Neural cell (in vitro differentiated cells): ENCODE results near the gene MTTP.

Experiments used
- EZH2 ChIP-seq: fragments of 200-600, 300-800 bp; shearing (Covaris generic), sonication (generic); IDR thresholded peaks from 2 replicates; pipeline ENCODE4 v1.6.1; 2014; ENCODE audit warnings: antibody characterized with exemption, low read length, borderline replicate concordance, mild to moderate bottlenecking; ENCODE audit not compliant: insufficient read depth, poor library complexity, severe bottlenecking
- RAD21 ChIP-seq: fragments of 450-650 bp; conservative IDR thresholded peaks from 2 replicates; pipeline ENCODE4 v1.6.1; 2014; ENCODE audit warnings: antibody characterized with exemption, mild to moderate bottlenecking, moderate library complexity
- TF ChIP-seq, protein P1 (sequence below): fragments of 450-650 bp; IDR thresholded peaks from 2 replicates; pipeline ENCODE4 v1.5.1; 2014; ENCODE audit warnings: antibody characterized with exemption, mild to moderate bottlenecking, moderate library complexity; ENCODE audit not compliant: poor library complexity, severe bottlenecking
- TF ChIP-seq, protein P2 (sequence below): IDR thresholded peaks from 2 replicates; pipeline ENCODE4 v1.6.1; 2012; ENCODE audit warnings: borderline replicate concordance

DNA sequence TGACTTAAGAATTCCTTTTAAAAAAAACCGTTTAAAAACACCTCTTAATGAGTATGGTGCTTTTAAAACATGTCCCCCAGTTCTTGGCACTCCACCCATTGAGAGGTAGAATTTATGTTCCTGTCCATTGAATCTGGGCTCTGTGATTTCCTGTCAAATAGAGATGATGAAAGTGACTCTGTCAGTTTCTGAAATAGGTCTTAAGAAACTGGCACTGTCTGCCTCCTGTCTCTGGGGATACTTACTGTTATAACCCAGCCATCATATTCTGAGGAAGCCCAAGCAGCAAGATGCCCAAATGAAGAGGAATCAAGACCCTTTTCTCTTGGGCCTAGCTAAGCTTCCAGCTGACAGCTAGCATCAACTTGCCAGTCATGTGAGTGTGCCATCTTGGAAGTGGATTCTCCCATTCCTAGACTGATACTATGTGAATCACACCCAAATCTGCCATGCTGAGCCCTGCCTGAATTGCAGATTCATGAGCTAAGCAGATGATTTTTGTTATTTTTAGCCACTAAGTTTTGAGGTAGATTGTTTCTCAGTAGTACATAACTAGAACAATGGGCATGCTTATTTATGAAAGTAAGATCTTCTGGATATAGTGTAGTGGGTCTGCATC, 60.2 kb downstream of the MTTP start:
- TF ChIP-seq, protein P1, sequence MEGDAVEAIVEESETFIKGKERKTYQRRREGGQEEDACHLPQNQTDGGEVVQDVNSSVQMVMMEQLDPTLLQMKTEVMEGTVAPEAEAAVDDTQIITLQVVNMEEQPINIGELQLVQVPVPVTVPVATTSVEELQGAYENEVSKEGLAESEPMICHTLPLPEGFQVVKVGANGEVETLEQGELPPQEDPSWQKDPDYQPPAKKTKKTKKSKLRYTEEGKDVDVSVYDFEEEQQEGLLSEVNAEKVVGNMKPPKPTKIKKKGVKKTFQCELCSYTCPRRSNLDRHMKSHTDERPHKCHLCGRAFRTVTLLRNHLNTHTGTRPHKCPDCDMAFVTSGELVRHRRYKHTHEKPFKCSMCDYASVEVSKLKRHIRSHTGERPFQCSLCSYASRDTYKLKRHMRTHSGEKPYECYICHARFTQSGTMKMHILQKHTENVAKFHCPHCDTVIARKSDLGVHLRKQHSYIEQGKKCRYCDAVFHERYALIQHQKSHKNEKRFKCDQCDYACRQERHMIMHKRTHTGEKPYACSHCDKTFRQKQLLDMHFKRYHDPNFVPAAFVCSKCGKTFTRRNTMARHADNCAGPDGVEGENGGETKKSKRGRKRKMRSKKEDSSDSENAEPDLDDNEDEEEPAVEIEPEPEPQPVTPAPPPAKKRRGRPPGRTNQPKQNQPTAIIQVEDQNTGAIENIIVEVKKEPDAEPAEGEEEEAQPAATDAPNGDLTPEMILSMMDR = no peak
- TF ChIP-seq EZH2 = no peak
- TF ChIP-seq, protein P2, sequence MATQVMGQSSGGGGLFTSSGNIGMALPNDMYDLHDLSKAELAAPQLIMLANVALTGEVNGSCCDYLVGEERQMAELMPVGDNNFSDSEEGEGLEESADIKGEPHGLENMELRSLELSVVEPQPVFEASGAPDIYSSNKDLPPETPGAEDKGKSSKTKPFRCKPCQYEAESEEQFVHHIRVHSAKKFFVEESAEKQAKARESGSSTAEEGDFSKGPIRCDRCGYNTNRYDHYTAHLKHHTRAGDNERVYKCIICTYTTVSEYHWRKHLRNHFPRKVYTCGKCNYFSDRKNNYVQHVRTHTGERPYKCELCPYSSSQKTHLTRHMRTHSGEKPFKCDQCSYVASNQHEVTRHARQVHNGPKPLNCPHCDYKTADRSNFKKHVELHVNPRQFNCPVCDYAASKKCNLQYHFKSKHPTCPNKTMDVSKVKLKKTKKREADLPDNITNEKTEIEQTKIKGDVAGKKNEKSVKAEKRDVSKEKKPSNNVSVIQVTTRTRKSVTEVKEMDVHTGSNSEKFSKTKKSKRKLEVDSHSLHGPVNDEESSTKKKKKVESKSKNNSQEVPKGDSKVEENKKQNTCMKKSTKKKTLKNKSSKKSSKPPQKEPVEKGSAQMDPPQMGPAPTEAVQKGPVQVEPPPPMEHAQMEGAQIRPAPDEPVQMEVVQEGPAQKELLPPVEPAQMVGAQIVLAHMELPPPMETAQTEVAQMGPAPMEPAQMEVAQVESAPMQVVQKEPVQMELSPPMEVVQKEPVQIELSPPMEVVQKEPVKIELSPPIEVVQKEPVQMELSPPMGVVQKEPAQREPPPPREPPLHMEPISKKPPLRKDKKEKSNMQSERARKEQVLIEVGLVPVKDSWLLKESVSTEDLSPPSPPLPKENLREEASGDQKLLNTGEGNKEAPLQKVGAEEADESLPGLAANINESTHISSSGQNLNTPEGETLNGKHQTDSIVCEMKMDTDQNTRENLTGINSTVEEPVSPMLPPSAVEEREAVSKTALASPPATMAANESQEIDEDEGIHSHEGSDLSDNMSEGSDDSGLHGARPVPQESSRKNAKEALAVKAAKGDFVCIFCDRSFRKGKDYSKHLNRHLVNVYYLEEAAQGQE = no peak
- TF ChIP-seq RAD21 = no peak
